Measurements from ENCODE around the gene NRXN3. TPM values are rescaled to one million over a fixed set of nuclear protein-coding genes. Genes with fewer than 3 reads are reported as not detected.

Gene NRXN3
- total and polyA plus RNA-seq, 2 of the 4 experiments (the other 2 are of a cell fraction): 4.8 to 25.1 TPM

DNA sequence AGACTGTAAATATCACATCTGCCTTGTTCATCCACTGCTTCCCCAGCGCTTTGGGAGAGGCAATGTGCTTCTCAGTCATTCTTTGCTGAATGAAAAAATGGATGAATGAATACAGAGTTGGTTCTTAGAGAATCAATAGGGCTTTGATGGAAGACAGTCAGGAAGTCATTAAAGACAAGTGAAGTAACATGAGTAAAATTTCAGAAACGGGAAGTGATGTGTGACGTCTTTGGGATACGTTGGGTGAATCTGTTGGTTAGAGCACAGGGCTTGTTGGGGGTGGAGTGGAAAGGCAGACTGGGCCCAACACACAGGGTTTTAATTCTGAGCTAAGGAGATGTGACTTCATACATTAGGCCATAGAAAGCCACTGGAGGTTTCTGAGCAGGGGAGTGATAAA, 39.0 kb upstream of the NRXN3 start:
- no peak overlapping the region for H3K9ac ChIP-seq (ENCODE audit: low read depth, low read length)

More for the DNA sequence above, 39.0 kb upstream of the NRXN3 start:
- Histone ChIP-seq H3K27ac (ENCODE audit: insufficient read depth, low read length) (no peak overlapping the region), H3K36me3 (ENCODE audit: control insufficient read depth, insufficient read depth, low read length) (no peaks in the 10 kb centered on the region), H3K23ac (ENCODE audit: low read depth, low read length) (no peak overlapping the region), H2AK5ac (ENCODE audit: low read depth, low read length) (no peak overlapping the region), H3K4ac (ENCODE audit: low read depth, low read length) (no peak overlapping the region), H3K79me1 (ENCODE audit: low read depth in 1 of 2, low read length in 2 of 2) (no peaks in the 10 kb centered on the region), H3K27me3 (ENCODE audit: control insufficient read depth, insufficient read depth, low read length) (no peaks in the 10 kb centered on the region), H4K20me1 (ENCODE audit: insufficient read depth, low read length) (no peaks in the 10 kb centered on the region), H3K18ac (ENCODE audit: low read depth, low read length) (no peak overlapping the region), H2BK5ac (ENCODE audit: low read depth, low read length, poor library complexity, severe bottlenecking) (no peak overlapping the region), H2BK15ac (ENCODE audit: low read depth, low read length) (no peak overlapping the region), H3K4me2 (ENCODE audit: low read depth, low read length) (no peak overlapping the region), H2BK20ac (ENCODE audit: low read depth, low read length) (no peak overlapping the region), H4K5ac (ENCODE audit: low read depth, low read length) (no peak overlapping the region), H3K4me1 (ENCODE audit: control insufficient read depth, insufficient read depth, low read length) (no peaks in the 10 kb centered on the region), H3K9me3 (ENCODE audit: control insufficient read depth, insufficient read depth, low read length) (peaks cover 12% of the 10 kb centered on the region), H4K91ac (ENCODE audit: insufficient read depth, low read depth, low read length) (no peak overlapping the region), H3K9me1 (ENCODE audit: insufficient read depth, low read length) (no peaks in the 10 kb centered on the region), H3K4me3 (ENCODE audit: insufficient read depth, low read depth, low read length) (no peak overlapping the region), H3K56ac (ENCODE audit: extremely low read depth, insufficient read depth, low read length) (no peak overlapping the region), H2AFZ (replicated peaks; ENCODE audit: low read length, poor library complexity) (no peak overlapping the region), H3K14ac (replicated peaks; ENCODE audit: low read depth, low read length) (no peak overlapping the region), H2BK120ac (ENCODE audit: low read depth, low read length) (no peak overlapping the region), H2AK9ac (replicated peaks; ENCODE audit: low read depth, low read length, poor library complexity) (no peak overlapping the region), H4K8ac (ENCODE audit: low read depth in 2 of 2, low read length in 2 of 2) (no peak overlapping the region)
- in situ Hi-C loops (cut with MboI; ENCODE audit: low sequenced_read_pairs): no loop called here
- no peak for TF ChIP-seq MAFK (IDR thresholded peaks at IDR 0.05; ENCODE audit: low read depth, low read length)
- TF ChIP-seq, protein P1, sequence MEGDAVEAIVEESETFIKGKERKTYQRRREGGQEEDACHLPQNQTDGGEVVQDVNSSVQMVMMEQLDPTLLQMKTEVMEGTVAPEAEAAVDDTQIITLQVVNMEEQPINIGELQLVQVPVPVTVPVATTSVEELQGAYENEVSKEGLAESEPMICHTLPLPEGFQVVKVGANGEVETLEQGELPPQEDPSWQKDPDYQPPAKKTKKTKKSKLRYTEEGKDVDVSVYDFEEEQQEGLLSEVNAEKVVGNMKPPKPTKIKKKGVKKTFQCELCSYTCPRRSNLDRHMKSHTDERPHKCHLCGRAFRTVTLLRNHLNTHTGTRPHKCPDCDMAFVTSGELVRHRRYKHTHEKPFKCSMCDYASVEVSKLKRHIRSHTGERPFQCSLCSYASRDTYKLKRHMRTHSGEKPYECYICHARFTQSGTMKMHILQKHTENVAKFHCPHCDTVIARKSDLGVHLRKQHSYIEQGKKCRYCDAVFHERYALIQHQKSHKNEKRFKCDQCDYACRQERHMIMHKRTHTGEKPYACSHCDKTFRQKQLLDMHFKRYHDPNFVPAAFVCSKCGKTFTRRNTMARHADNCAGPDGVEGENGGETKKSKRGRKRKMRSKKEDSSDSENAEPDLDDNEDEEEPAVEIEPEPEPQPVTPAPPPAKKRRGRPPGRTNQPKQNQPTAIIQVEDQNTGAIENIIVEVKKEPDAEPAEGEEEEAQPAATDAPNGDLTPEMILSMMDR (conservative IDR thresholded peaks at IDR 0.05; ENCODE audit: low read depth, low read length): no peak
- no peak for TF ChIP-seq MXI1 (IDR thresholded peaks at IDR 0.05; ENCODE audit: borderline replicate concordance, low read depth, low read length)
- TF ChIP-seq BHLHE40 (IDR thresholded peaks at IDR 0.05; ENCODE audit: low read depth, low read length): no peak
- no peak for TF ChIP-seq FOS (IDR thresholded peaks at IDR 0.05; ENCODE audit: low read depth, low read length)
- no peak for TF ChIP-seq RCOR1 (IDR thresholded peaks at IDR 0.05; ENCODE audit: insufficient replicate concordance, low read length)
- TF ChIP-seq MAZ (IDR thresholded peaks at IDR 0.05; ENCODE audit: borderline replicate concordance, low read depth, low read length): no peak
- TF ChIP-seq CEBPB (IDR thresholded peaks at IDR 0.05; ENCODE audit: low read depth, low read length): no peak
- TF ChIP-seq NFE2L2 (IDR thresholded peaks at IDR 0.05; ENCODE audit: low read depth, low read length): no peak
- TF ChIP-seq, protein P2, sequence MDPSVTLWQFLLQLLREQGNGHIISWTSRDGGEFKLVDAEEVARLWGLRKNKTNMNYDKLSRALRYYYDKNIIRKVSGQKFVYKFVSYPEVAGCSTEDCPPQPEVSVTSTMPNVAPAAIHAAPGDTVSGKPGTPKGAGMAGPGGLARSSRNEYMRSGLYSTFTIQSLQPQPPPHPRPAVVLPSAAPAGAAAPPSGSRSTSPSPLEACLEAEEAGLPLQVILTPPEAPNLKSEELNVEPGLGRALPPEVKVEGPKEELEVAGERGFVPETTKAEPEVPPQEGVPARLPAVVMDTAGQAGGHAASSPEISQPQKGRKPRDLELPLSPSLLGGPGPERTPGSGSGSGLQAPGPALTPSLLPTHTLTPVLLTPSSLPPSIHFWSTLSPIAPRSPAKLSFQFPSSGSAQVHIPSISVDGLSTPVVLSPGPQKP (IDR thresholded peaks at IDR 0.05; ENCODE audit: borderline replicate concordance, low read depth, low read length): no peak
- no peak for TF ChIP-seq RFX5 (IDR thresholded peaks at IDR 0.05; ENCODE audit: low read depth, low read length)
- no peak for TF ChIP-seq CHD1 (IDR thresholded peaks at IDR 0.05; ENCODE audit: low read depth, low read length)
- TF ChIP-seq, protein P3, sequence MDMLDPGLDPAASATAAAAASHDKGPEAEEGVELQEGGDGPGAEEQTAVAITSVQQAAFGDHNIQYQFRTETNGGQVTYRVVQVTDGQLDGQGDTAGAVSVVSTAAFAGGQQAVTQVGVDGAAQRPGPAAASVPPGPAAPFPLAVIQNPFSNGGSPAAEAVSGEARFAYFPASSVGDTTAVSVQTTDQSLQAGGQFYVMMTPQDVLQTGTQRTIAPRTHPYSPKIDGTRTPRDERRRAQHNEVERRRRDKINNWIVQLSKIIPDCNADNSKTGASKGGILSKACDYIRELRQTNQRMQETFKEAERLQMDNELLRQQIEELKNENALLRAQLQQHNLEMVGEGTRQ (IDR thresholded peaks at IDR 0.05; ENCODE audit: low read depth, low read length): no peak
- no peak for TF ChIP-seq POLR2A (IDR thresholded peaks at IDR 0.05; ENCODE audit: low read depth, low read length)
- no peak for TF ChIP-seq RAD21 (IDR thresholded peaks at IDR 0.05; ENCODE audit: low read length)
- no peak for TF ChIP-seq SMC3 (IDR thresholded peaks at IDR 0.05; ENCODE audit: low read depth, low read length)
- WGBS, 2 experiments (ENCODE audit: extremely low coverage in 2 of 2, insufficient read length in 1 of 2): no CpG with 5 or more reads among the region's 4 CpGs
- dilution Hi-C loops (cut with HindIII; ENCODE audit: low sequenced_read_pairs, unreplicated experiment): no loop called here
- no TSS peak for BruUV-seq (replicated peaks)
- ChIA-PET POLR2A (ENCODE audit: unreplicated experiment) (no interaction called here), CTCF (no interaction called here)
- intact Hi-C loops (cut with micrococcal nuclease): no loop called here
- DNase-seq (no peak), ATAC-seq (ENCODE audit: low read depth) (no peak)

All from IMR-90 (cell line).